Measurements from ENCODE around the gene PSMC6.
A peak's percentile ranks its signal among the peaks of the same experiment; 100 is the strongest.
"Not testable (repeated sequence)": the region's sequence is repeated elsewhere in the genome, so short reads cannot be mapped to it uniquely, and the experiment has no call there.

PSMC6 gene

GRCh38 chr14:52741865-52742264 lies 34.9 kb downstream of the PSMC6 start:
- TF ChIP-seq CTCF (IDR thresholded peaks at IDR 0.05), result no peak
- H3K27ac ChIP-seq, result peak overlapping the region; percentile 74
- H3K27me3 ChIP-seq, result no peaks in the 10 kb centered on the region
- H3K9me3 ChIP-seq, result no peaks in the 10 kb centered on the region
- H3K4me3 ChIP-seq (ENCODE audit: low read depth in 1 of 2, low read length in 1 of 2), result no peak overlapping the region
- peaks cover 12% of the 10 kb centered on the region for H3K36me3 ChIP-seq
- peaks cover 11 to 16% of the 10 kb centered on the region in 2 experiments for H3K4me1 ChIP-seq (ENCODE audit: control insufficient read depth in 1 of 2, insufficient read depth in 1 of 2, low read depth in 1 of 2, low read length in 1 of 2)

- Histone ChIP-seq H3K9me3 (no peaks in the 10 kb centered on the region), H3K36me3 (peaks cover 62% of the 10 kb centered on the region), H3K27me3 (no peaks in the 10 kb centered on the region), H3K4me3 (ENCODE audit: low read depth in 1 of 2, low read length in 1 of 2) (no peak overlapping the region), H3K4me1 (ENCODE audit: control insufficient read depth in 1 of 2, insufficient read depth in 1 of 2, low read depth in 1 of 2, low read length in 1 of 2) (no peaks in the 10 kb centered on the region), H3K27ac (no peak overlapping the region)
- no peak for TF ChIP-seq CTCF (IDR thresholded peaks at IDR 0.05)
Measured at GRCh38 chr14:52748647-52749292, 41.8 kb downstream of the PSMC6 start.

- H3K9me3 ChIP-seq, result no peaks in the 10 kb centered on the region
- H3K4me3 ChIP-seq (ENCODE audit: low read depth in 1 of 2, low read length in 1 of 2), result no peak overlapping the region
Measured at GRCh38 chr14:52755607-52756316, 48.8 kb downstream of the PSMC6 start.

GRCh38 chr14:52759145-52759544 lies 52.1 kb downstream of the PSMC6 start:
- Histone ChIP-seq H3K4me1 (ENCODE audit: control insufficient read depth in 1 of 2, insufficient read depth in 1 of 2, low read depth in 1 of 2, low read length in 1 of 2) (no peaks in the 10 kb centered on the region), H3K36me3 (peaks cover 31% of the 10 kb centered on the region), H3K4me3 (ENCODE audit: low read depth in 1 of 2, low read length in 1 of 2) (no peak overlapping the region), H3K27me3 (no peaks in the 10 kb centered on the region), H3K9me3 (no peaks in the 10 kb centered on the region), H3K27ac (no peak overlapping the region)
- TF ChIP-seq CTCF (IDR thresholded peaks at IDR 0.05), result no peak

More at GRCh38 chr14:52755607-52756316, 48.8 kb downstream of the PSMC6 start:
- peaks cover 31% of the 10 kb centered on the region for H3K36me3 ChIP-seq
- H3K4me1 ChIP-seq (ENCODE audit: control insufficient read depth in 1 of 2, insufficient read depth in 1 of 2, low read depth in 1 of 2, low read length in 1 of 2), result no peaks in the 10 kb centered on the region
- no peak overlapping the region for H3K27ac ChIP-seq
- no peaks in the 10 kb centered on the region for H3K27me3 ChIP-seq
- TF ChIP-seq CTCF (IDR thresholded peaks at IDR 0.05), result no peak

GRCh38 chr14:52762923-52763322 lies 55.9 kb downstream of the PSMC6 start:
- H3K27ac ChIP-seq; H3K4me1 ChIP-seq (ENCODE audit: control insufficient read depth in 1 of 2, insufficient read depth in 1 of 2, low read depth in 1 of 2, low read length in 1 of 2); H3K9me3 ChIP-seq; H3K27me3 ChIP-seq; H3K4me3 ChIP-seq (ENCODE audit: low read depth in 1 of 2, low read length in 1 of 2): not testable (repeated sequence)
- H3K36me3 ChIP-seq, result peaks cover 61% of the 10 kb centered on the region

Measured in neutrophil (primary cell).